H9 (cell line): ENCODE results near the gene CCN5. TPM values are rescaled to one million over a fixed set of nuclear protein-coding genes. Genes with fewer than 3 reads are reported as not detected.

Experiments
- DNase-seq: peaks from one replicate; pipeline ENCODE4 v3.0.0-alpha.2; 2017
- H2AFZ ChIP-seq: one replicate; pipeline ENCODE4 v1.6.1; 2013; ENCODE audit warnings: mild to moderate bottlenecking, low read length, control low read depth, moderate library complexity
- H2AK5ac ChIP-seq: 2 replicates; pipeline ENCODE4 v1.6.1; 2013; ENCODE audit warnings: low read length, control low read depth, mixed read lengths; ENCODE audit not compliant: insufficient read length
- H2BK120ac ChIP-seq: one replicate; pipeline ENCODE4 v1.6.1; 2013; ENCODE audit warnings: low read depth, mild to moderate bottlenecking, low read length, control low read depth, inconsistent platforms; ENCODE audit not compliant: poor library complexity, severe bottlenecking
- H2BK12ac ChIP-seq: 2 replicates; pipeline ENCODE4 v1.6.1; 2013; ENCODE audit warnings: low read length, control low read depth, mixed read lengths, low read depth; ENCODE audit not compliant: insufficient read length
- H2BK15ac ChIP-seq: 2 replicates; pipeline ENCODE4 v1.6.1; 2013; ENCODE audit warnings: low read depth, low read length, control low read depth
- H2BK20ac ChIP-seq: one replicate; pipeline ENCODE4 v1.6.1; 2013; ENCODE audit warnings: low read depth, mild to moderate bottlenecking, low read length, control low read depth, inconsistent platforms; ENCODE audit not compliant: poor library complexity, severe bottlenecking
- H2BK5ac ChIP-seq: 2 replicates; pipeline ENCODE4 v1.6.1; 2013; ENCODE audit warnings: low read length, control low read depth, mixed read lengths; ENCODE audit not compliant: insufficient read length
- H3K14ac ChIP-seq: 2 replicates; pipeline ENCODE4 v1.6.1; 2013; ENCODE audit warnings: low read length, control low read depth; ENCODE audit not compliant: insufficient read depth
- H3K18ac ChIP-seq: 2 replicates; pipeline ENCODE4 v1.6.1; 2013; ENCODE audit warnings: low read depth, mild to moderate bottlenecking, mixed read lengths, low read length, control low read depth; ENCODE audit not compliant: insufficient read length
- H3K23ac ChIP-seq: 2 replicates; pipeline ENCODE4 v1.6.1; 2013; ENCODE audit warnings: low read length, control low read depth, mixed read lengths, low read depth; ENCODE audit not compliant: insufficient read length
- H3K23me2 ChIP-seq: 2 replicates; pipeline ENCODE4 v1.6.1; 2013; ENCODE audit warnings: low read depth, mild to moderate bottlenecking, mixed read lengths, low read length, control low read depth; ENCODE audit not compliant: insufficient read length, poor library complexity, severe bottlenecking
- H3K27ac ChIP-seq: 2 replicates; pipeline ENCODE4 v1.5.1; 2013; ENCODE audit warnings: low read length, control low read depth, mixed read lengths, low read depth; ENCODE audit not compliant: insufficient read length
- H3K27me3 ChIP-seq: 2 replicates; pipeline ENCODE4 v1.6.1; 2013; ENCODE audit warnings: low read length, control low read depth, inconsistent platforms; ENCODE audit not compliant: insufficient read depth
- H3K4ac ChIP-seq: 2 replicates; pipeline ENCODE4 v1.6.1; 2013; ENCODE audit warnings: low read depth, mild to moderate bottlenecking, control low read depth, inconsistent platforms, low read length, moderate library complexity
- H3K4me1 ChIP-seq: 2 replicates; pipeline ENCODE4 v1.6.1; 2013; ENCODE audit warnings: low read length, control low read depth, inconsistent platforms; ENCODE audit not compliant: insufficient read depth
- H3K4me2 ChIP-seq: 2 replicates; pipeline ENCODE4 v1.6.1; 2013; ENCODE audit warnings: low read length, control low read depth, mixed read lengths; ENCODE audit not compliant: insufficient read length, insufficient read depth
- H3K56ac ChIP-seq: 2 replicates; pipeline ENCODE4 v1.6.1; 2013; ENCODE audit warnings: low read depth, mild to moderate bottlenecking, mixed read lengths, low read length, control low read depth; ENCODE audit not compliant: insufficient read length
- H3K79me1 ChIP-seq: 2 replicates; pipeline ENCODE4 v1.6.1; 2013; ENCODE audit warnings: low read depth, mild to moderate bottlenecking, moderate library complexity, low read length, control low read depth, inconsistent platforms; ENCODE audit not compliant: insufficient read depth, poor library complexity, severe bottlenecking
- H3K79me2 ChIP-seq: 2 replicates; pipeline ENCODE4 v1.6.1; 2013; ENCODE audit warnings: low read length, control low read depth, inconsistent platforms; ENCODE audit not compliant: insufficient read depth
- H3K9ac ChIP-seq: 2 replicates; pipeline ENCODE4 v1.6.1; 2013; ENCODE audit warnings: low read length, control low read depth, mixed read lengths; ENCODE audit not compliant: insufficient read length; ENCODE audit errors: extremely low read depth
- H3K9me3 ChIP-seq: one replicate; pipeline ENCODE4 v1.6.1; 2013; ENCODE audit warnings: low read depth, low read length, inconsistent platforms; ENCODE audit not compliant: control insufficient read depth
- H3T11ph ChIP-seq: one replicate; pipeline ENCODE4 v1.6.1; 2013; ENCODE audit warnings: mild to moderate bottlenecking, low read length, control low read depth, inconsistent platforms
- H4K20me1 ChIP-seq: one replicate; pipeline ENCODE4 v1.6.1; 2013; ENCODE audit not compliant: control insufficient read depth, insufficient read length, insufficient read depth
- H4K5ac ChIP-seq: 2 replicates; pipeline ENCODE4 v1.6.1; 2013; ENCODE audit warnings: low read depth, mild to moderate bottlenecking, mixed read lengths, low read length, control low read depth; ENCODE audit not compliant: insufficient read length
- H4K8ac ChIP-seq: replicated peaks from 2 replicates; pipeline ENCODE4 v1.6.1; 2013; ENCODE audit warnings: low read length, control low read depth, mixed read lengths, low read depth; ENCODE audit not compliant: insufficient read length
- H4K91ac ChIP-seq: 2 replicates; pipeline ENCODE4 v1.6.1; 2013; ENCODE audit warnings: low read depth, mild to moderate bottlenecking, moderate library complexity, mixed read lengths, low read length, control low read depth; ENCODE audit not compliant: insufficient read length
- H3K27ac Mint-ChIP-seq, 3 experiments: 2 replicates in 2 of 3; 3 replicates in 1 of 3; pipeline ENCODE4 v1.8.0; 2020 to 2021; ENCODE audit warnings: mixed read lengths in 3 of 3, mild to moderate bottlenecking in 1 of 3, moderate library complexity in 1 of 3
- H3K27me3 Mint-ChIP-seq: 2 replicates; pipeline ENCODE4 v1.8.0; 2021; ENCODE audit warnings: low read depth, mild to moderate bottlenecking, moderate library complexity, mixed read lengths
- H3K36me3 Mint-ChIP-seq, 3 experiments: 2 replicates in 2 of 3; 3 replicates in 1 of 3; pipeline ENCODE4 v1.8.0; 2020 to 2021; ENCODE audit warnings: low read depth in 3 of 3, mixed read lengths in 3 of 3; ENCODE audit not compliant: insufficient read depth in 1 of 3
- H3K4me1 Mint-ChIP-seq, 2 experiments: 2 replicates each; pipeline ENCODE4 v1.8.0; 2020; ENCODE audit warnings: mixed read lengths in 2 of 2
- H3K4me3 Mint-ChIP-seq, 2 experiments: 2 replicates in 1 of 2; 3 replicates in 1 of 2; pipeline ENCODE4 v1.8.0; 2020 to 2021; ENCODE audit warnings: mild to moderate bottlenecking in 2 of 2, mixed read lengths in 2 of 2, moderate library complexity in 1 of 2
- H3K9me3 Mint-ChIP-seq, 2 experiments: 2 replicates in 1 of 2; 3 replicates in 1 of 2; pipeline ENCODE4 v1.8.0; 2020; ENCODE audit warnings: mild to moderate bottlenecking in 2 of 2, mixed read lengths in 2 of 2, moderate library complexity in 1 of 2
- WGBS: extraction: QIAGEN DNeasy Blood & Tissue Kit; methylation state at CpG from one replicate; pipeline ENCODE4 v1.1.7; 2013; ENCODE audit warnings: missing lambda C conversion rate, low lambda C conversion rate, mixed read lengths; ENCODE audit not compliant: insufficient read length; ENCODE audit errors: extremely low coverage; 5-methylcytosine and 5-hydroxymethylcytosine counted together
- total RNA-seq: library from RNA; stranded (reverse); gene quantifications from 2 replicates; pipeline ENCODE4 v1.2.1, GENCODE V29; 2021
- TF ChIP-seq, protein P1 (sequence below): fragments of 200-600 bp; sonication (generic); conservative IDR thresholded peaks from 3 replicates; pipeline ENCODE4 v1.8.0; 2021; ENCODE audit warnings: antibody characterized with exemption, mild to moderate bottlenecking

CCN5 gene
- total RNA-seq, 1 experiment from 2014 or later = not detected

DNA sequence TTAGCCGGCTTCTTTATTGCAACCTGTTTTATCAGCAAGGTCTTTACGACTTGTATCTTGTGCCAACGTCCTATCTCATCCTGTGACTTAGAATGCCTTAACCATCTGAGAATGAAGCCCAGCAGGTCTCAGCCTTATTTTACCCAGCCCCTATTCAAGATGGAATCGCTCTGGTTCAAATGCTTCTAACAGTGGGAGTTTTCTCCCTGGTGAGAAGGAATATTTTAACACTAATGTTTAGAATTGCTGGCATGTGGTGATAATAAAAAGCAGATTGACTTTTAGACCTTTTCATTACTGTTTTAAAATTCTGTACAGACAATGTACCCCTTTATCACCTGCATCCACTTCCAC lies 20.6 kb downstream of the CCN5 start:
- no peaks in the 10 kb centered on the region; a peak in 1 of 5 replicates for H3K9me3 Mint-ChIP-seq
- Histone ChIP-seq H3K4ac (no peak overlapping the region), H3K14ac (no peak overlapping the region), H2BK120ac (no peak overlapping the region), H3K79me1 (no peaks in the 10 kb centered on the region), H4K20me1 (no peaks in the 10 kb centered on the region), H3K4me1 (no peaks in the 10 kb centered on the region), H4K5ac (no peak overlapping the region), H3K56ac (no peak overlapping the region), H3K18ac (no peak overlapping the region), H2BK12ac (no peak overlapping the region), H2AK5ac (no peak overlapping the region), H3K9me3 (no peaks in the 10 kb centered on the region), H3K4me2 (peak overlapping the region; percentile 2), H3K79me2 (no peaks in the 10 kb centered on the region), H3K23me2 (no peaks in the 10 kb centered on the region), H3K23ac (no peak overlapping the region), H4K91ac (no peak overlapping the region), H2BK5ac (no peak overlapping the region), H3T11ph (no peak overlapping the region), H3K27ac (no peak overlapping the region), H4K8ac (no peak overlapping the region), H3K27me3 (no peaks in the 10 kb centered on the region), H2BK20ac (no peak overlapping the region), H3K9ac (no peak overlapping the region), H2AFZ (no peak overlapping the region), H2BK15ac (no peak overlapping the region)
- TF ChIP-seq, protein P1, sequence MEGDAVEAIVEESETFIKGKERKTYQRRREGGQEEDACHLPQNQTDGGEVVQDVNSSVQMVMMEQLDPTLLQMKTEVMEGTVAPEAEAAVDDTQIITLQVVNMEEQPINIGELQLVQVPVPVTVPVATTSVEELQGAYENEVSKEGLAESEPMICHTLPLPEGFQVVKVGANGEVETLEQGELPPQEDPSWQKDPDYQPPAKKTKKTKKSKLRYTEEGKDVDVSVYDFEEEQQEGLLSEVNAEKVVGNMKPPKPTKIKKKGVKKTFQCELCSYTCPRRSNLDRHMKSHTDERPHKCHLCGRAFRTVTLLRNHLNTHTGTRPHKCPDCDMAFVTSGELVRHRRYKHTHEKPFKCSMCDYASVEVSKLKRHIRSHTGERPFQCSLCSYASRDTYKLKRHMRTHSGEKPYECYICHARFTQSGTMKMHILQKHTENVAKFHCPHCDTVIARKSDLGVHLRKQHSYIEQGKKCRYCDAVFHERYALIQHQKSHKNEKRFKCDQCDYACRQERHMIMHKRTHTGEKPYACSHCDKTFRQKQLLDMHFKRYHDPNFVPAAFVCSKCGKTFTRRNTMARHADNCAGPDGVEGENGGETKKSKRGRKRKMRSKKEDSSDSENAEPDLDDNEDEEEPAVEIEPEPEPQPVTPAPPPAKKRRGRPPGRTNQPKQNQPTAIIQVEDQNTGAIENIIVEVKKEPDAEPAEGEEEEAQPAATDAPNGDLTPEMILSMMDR = no peak
- WGBS = no CpG with 5 or more reads among the region's 4 CpGs
- DNase-seq = no peak
- H3K36me3 Mint-ChIP-seq = peaks cover 2 to 4% (median 2%) of the 10 kb centered on the region in 3 experiments; a peak in 2 of 7 replicates
- peaks cover 3% of the 10 kb centered on the region for H3K27me3 Mint-ChIP-seq
- H3K27ac Mint-ChIP-seq = peak overlapping the region; percentile 20 to 79 (median 76); a peak in 3 of 7 replicates
- H3K4me3 Mint-ChIP-seq = no peak overlapping the region
- peaks cover 19 to 31% of the 10 kb centered on the region in 2 experiments for H3K4me1 Mint-ChIP-seq
